Measurements from ENCODE around the gene GMFB. TPM values are rescaled to one million over a fixed set of nuclear protein-coding genes. Genes with fewer than 3 reads are reported as not detected.

The GMFB gene
- total and polyA plus RNA-seq, 9 of the 15 experiments (the other 6 are each of a cell fraction or from before 2014, with no cell fraction given): 14.0 to 31.7 (median 20.5) TPM

DNA sequence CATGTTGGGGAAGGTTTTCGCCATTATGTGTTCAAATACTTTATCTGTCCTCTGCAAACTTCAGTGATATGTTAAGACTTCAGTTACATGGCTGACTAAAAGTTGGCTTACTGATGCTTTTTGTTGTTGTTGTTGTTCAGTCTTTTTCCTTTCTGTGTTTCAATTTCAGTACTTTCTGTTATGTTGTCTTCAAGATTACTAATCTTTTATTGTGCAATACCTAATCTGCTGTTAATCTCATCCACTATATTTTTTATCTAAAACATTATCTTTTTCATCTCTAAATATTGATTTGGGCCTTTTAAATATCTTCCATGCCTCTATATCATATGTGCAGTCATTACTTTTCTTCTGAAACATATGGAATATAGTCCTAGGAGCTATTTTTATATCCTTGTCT, 27.9 kb upstream of the GMFB start:
- ChIA-PET CTCF (ENCODE audit: low intra/inter-chr PET ratio) (no interaction called here), POLR2A (no interaction called here)
- Histone ChIP-seq H3K4me1 (replicated peaks in 1 of 2; ENCODE audit: control insufficient read depth in 2 of 2, insufficient read depth in 2 of 2, low read length in 2 of 2) (no peaks in the 10 kb centered on the region), H3K9me3 (replicated peaks; ENCODE audit: control insufficient read depth, insufficient read depth, low read depth, low read length) (no peaks in the 10 kb centered on the region), H3K79me2 (ENCODE audit: control insufficient read depth, insufficient read depth, low read length) (no peaks in the 10 kb centered on the region), H3K27me3 (ENCODE audit: control insufficient read depth in 2 of 2, insufficient read depth in 2 of 2, low read length in 2 of 2) (no peaks in the 10 kb centered on the region), H3K27ac (ENCODE audit: extremely low read depth, low read depth, low read length) (no peak overlapping the region), H2AFZ (ENCODE audit: low read depth, low read length) (no peak overlapping the region), H3K4me2 (ENCODE audit: insufficient read depth, low read length) (no peak overlapping the region), H3K4me3 (no peak overlapping the region), H3K9ac (ENCODE audit: insufficient read depth in 1 of 2, low read depth in 2 of 2, low read length in 2 of 2) (no peak overlapping the region), H4K20me1 (replicated peaks; ENCODE audit: control insufficient read depth, insufficient read depth, low read length) (no peaks in the 10 kb centered on the region), H3K9me1 (ENCODE audit: control insufficient read depth, insufficient read depth, low read length) (no peaks in the 10 kb centered on the region), H3K36me3 (ENCODE audit: control insufficient read depth, insufficient read depth, low read length) (no peaks in the 10 kb centered on the region)
- no peak for ATAC-seq
- in situ Hi-C loops (cut with MboI): no loop called here
- intact Hi-C loops (cut with micrococcal nuclease): no loop called here
- no peak for DNase-seq (ENCODE audit: extremely low read depth in 1 of 4, low spot score in 3 of 4)
- no TSS peak for BruUV-seq (replicated peaks)
- WGBS (ENCODE audit: insufficient coverage, low coverage, missing lambda C conversion rate): 63% methylated on average over 1 of the region's 1 CpG
- FAIRE-seq: peak; percentile 6
- TF ChIP-seq, protein P1, sequence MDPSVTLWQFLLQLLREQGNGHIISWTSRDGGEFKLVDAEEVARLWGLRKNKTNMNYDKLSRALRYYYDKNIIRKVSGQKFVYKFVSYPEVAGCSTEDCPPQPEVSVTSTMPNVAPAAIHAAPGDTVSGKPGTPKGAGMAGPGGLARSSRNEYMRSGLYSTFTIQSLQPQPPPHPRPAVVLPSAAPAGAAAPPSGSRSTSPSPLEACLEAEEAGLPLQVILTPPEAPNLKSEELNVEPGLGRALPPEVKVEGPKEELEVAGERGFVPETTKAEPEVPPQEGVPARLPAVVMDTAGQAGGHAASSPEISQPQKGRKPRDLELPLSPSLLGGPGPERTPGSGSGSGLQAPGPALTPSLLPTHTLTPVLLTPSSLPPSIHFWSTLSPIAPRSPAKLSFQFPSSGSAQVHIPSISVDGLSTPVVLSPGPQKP (CRISPR knock-in tag; IDR thresholded peaks at IDR 0.05): no peak
- no peak for TF ChIP-seq ZNF644 (tag; IDR thresholded peaks at IDR 0.05; ENCODE audit: low read depth)
- TF ChIP-seq KLF13 (tag; IDR thresholded peaks at IDR 0.05; ENCODE audit: borderline replicate concordance, low read depth): no peak
- TF ChIP-seq SREBF2 (CRISPR knock-in tag; IDR thresholded peaks at IDR 0.05): no peak
- no peak for TF ChIP-seq CEBPG (CRISPR knock-in tag; IDR thresholded peaks at IDR 0.05)
- TF ChIP-seq CEBPG (tag; conservative IDR thresholded peaks at IDR 0.05 in 1 of 2, IDR thresholded peaks at IDR 0.05 in 1 of 2): peak; percentile 28 to 76; a peak in 2 of 4 replicates
- no peak for TF ChIP-seq PHF21A (IDR thresholded peaks at IDR 0.05; ENCODE audit: borderline replicate concordance, low read depth)
- no peak for TF ChIP-seq MCM3 (IDR thresholded peaks at IDR 0.05)
- no peak for TF ChIP-seq RERE (CRISPR knock-in tag; IDR thresholded peaks at IDR 0.05; ENCODE audit: borderline replicate concordance)
- TF ChIP-seq, protein P2, sequence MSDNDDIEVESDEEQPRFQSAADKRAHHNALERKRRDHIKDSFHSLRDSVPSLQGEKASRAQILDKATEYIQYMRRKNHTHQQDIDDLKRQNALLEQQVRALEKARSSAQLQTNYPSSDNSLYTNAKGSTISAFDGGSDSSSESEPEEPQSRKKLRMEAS (CRISPR knock-in tag; IDR thresholded peaks at IDR 0.05): no peak
- TF ChIP-seq, protein P3, sequence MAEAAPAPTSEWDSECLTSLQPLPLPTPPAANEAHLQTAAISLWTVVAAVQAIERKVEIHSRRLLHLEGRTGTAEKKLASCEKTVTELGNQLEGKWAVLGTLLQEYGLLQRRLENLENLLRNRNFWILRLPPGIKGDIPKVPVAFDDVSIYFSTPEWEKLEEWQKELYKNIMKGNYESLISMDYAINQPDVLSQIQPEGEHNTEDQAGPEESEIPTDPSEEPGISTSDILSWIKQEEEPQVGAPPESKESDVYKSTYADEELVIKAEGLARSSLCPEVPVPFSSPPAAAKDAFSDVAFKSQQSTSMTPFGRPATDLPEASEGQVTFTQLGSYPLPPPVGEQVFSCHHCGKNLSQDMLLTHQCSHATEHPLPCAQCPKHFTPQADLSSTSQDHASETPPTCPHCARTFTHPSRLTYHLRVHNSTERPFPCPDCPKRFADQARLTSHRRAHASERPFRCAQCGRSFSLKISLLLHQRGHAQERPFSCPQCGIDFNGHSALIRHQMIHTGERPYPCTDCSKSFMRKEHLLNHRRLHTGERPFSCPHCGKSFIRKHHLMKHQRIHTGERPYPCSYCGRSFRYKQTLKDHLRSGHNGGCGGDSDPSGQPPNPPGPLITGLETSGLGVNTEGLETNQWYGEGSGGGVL (CRISPR knock-in tag; IDR thresholded peaks at IDR 0.05): no peak
